OCI-LY1 (cell line): ENCODE measurements around the gene BTBD6.

ENCODE experiments used
- H2AFZ ChIP-seq: fragments of 200-600 bp; sonication (generic), shearing (Covaris generic); 2 replicates; pipeline ENCODE4 v1.6.0; 2014; ENCODE audit warnings: antibody characterized with exemption, mild to moderate bottlenecking, low read length
- H3F3A ChIP-seq: fragments of 200-600 bp; sonication (generic), shearing (Covaris generic); 2 replicates; pipeline ENCODE4 v1.6.0; 2014; ENCODE audit warnings: mild to moderate bottlenecking, antibody characterized with exemption, low read length, moderate library complexity; ENCODE audit not compliant: insufficient read depth
- H3K27ac ChIP-seq: fragments of 200-600 bp; sonication (generic); 2 replicates; pipeline ENCODE4 v1.5.1; 2014; ENCODE audit warnings: low read length, mixed run types, mild to moderate bottlenecking, low read depth; ENCODE audit not compliant: poor library complexity, severe bottlenecking
- H3K27me3 ChIP-seq: fragments of 200-600 bp; sonication (generic); 2 replicates; pipeline ENCODE4 v1.6.0; 2014; ENCODE audit warnings: antibody characterized with exemption, mild to moderate bottlenecking, low read length, moderate library complexity; ENCODE audit not compliant: insufficient read depth
- H3K36me3 ChIP-seq: fragments of 200-600 bp; sonication (generic); 2 replicates; pipeline ENCODE4 v1.6.1; 2014; ENCODE audit warnings: mild to moderate bottlenecking, antibody characterized with exemption, low read length, moderate library complexity, mixed read lengths; ENCODE audit not compliant: insufficient read depth
- H3K4me1 ChIP-seq: fragments of 200-600 bp; sonication (generic); 2 replicates; pipeline ENCODE4 v1.5.1; 2014; ENCODE audit warnings: mild to moderate bottlenecking, low read length, moderate library complexity; ENCODE audit not compliant: insufficient read depth, severe bottlenecking
- H3K4me2 ChIP-seq: fragments of 200-600 bp; sonication (generic), shearing (Covaris generic); 2 replicates; pipeline ENCODE4 v1.6.1; 2014; ENCODE audit warnings: low read length
- H3K4me3 ChIP-seq: fragments of 200-600 bp; sonication (generic); 2 replicates; pipeline ENCODE4 v1.5.1; 2014; ENCODE audit warnings: low read length, low read depth, mild to moderate bottlenecking, mixed read lengths; ENCODE audit not compliant: poor library complexity, severe bottlenecking
- H3K79me2 ChIP-seq: fragments of 200-600 bp; shearing (Covaris generic); 2 replicates; pipeline ENCODE4 v1.6.1; 2016; ENCODE audit warnings: mixed run types, low read length, mixed read lengths; ENCODE audit not compliant: insufficient read depth
- H3K9ac ChIP-seq: fragments of 200-600 bp; sonication (generic), shearing (Covaris generic); 2 replicates; pipeline ENCODE4 v1.6.1; 2014; ENCODE audit warnings: mild to moderate bottlenecking, low read length, mixed read lengths
- H3K9me2 ChIP-seq: fragments of 200-600 bp; sonication (generic), shearing (Covaris generic); 2 replicates; pipeline ENCODE4 v1.6.1; 2014; ENCODE audit warnings: low read depth, mild to moderate bottlenecking, low read length, mixed read lengths
- H3K9me3 ChIP-seq: fragments of 200-600 bp; shearing (Covaris generic); 2 replicates; pipeline ENCODE4 v1.6.1; 2014; ENCODE audit warnings: low read length, mixed read lengths
- H4K20me1 ChIP-seq: fragments of 200-600 bp; sonication (generic), shearing (Covaris generic); 2 replicates; pipeline ENCODE4 v1.6.0; 2016; ENCODE audit warnings: mild to moderate bottlenecking, low read length; ENCODE audit not compliant: insufficient read depth
- EZH2 ChIP-seq: fragments of 200-600 bp; sonication (generic), shearing (Covaris generic); IDR thresholded peaks from 2 replicates; pipeline ENCODE4 v1.8.0; 2017; ENCODE audit warnings: borderline replicate concordance, mixed run types, mild to moderate bottlenecking, antibody characterized with exemption, low read length, moderate library complexity, mixed read lengths
- TF ChIP-seq, protein P1 (sequence below): fragments of 200-600 bp; sonication (generic), shearing (Covaris generic); IDR thresholded peaks from 2 replicates; pipeline ENCODE4 v1.5.1; 2017; ENCODE audit warnings: mild to moderate bottlenecking, antibody characterized with exemption, low read length, moderate library complexity, mixed read lengths

Gene BTBD6

DNA sequence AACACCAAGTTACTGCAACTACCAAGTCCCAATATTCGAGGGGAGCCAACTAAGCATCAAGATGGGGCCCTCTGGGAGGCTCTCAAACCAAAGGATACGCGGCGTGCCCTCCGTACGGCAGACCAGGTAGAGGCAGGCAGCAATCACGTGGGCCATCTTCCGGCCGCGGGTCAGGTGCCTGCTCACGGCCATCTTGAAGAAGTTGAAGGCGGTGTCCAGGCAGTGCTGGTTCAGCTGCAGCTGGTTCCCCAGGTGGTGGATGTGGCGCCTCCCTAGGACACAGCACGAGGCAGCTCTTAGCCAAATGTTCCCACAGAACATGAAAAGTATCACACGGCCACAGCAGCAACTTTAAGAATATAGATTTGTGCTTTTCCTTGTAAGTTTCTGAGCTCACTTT is 24.3 kb downstream of the BTBD6 start:
- H3K9me2 ChIP-seq: no peaks in the 10 kb centered on the region
- H3K9ac ChIP-seq: no peak overlapping the region
- no peaks in the 10 kb centered on the region for H3K9me3 ChIP-seq
- no peaks in the 10 kb centered on the region for H4K20me1 ChIP-seq
- no peaks in the 10 kb centered on the region for H3F3A ChIP-seq
- no peak overlapping the region for H3K4me2 ChIP-seq
- no peak overlapping the region for H2AFZ ChIP-seq
- H3K36me3 ChIP-seq: no peaks in the 10 kb centered on the region
- H3K27ac ChIP-seq: no peak overlapping the region
- H3K27me3 ChIP-seq: 0 out of 2 replicates have a peak, but pooled peaks cover 4% of the 10 kb centered on the region
- no peak overlapping the region for H3K4me3 ChIP-seq
- no peaks in the 10 kb centered on the region for H3K4me1 ChIP-seq
- TF ChIP-seq, protein P1, sequence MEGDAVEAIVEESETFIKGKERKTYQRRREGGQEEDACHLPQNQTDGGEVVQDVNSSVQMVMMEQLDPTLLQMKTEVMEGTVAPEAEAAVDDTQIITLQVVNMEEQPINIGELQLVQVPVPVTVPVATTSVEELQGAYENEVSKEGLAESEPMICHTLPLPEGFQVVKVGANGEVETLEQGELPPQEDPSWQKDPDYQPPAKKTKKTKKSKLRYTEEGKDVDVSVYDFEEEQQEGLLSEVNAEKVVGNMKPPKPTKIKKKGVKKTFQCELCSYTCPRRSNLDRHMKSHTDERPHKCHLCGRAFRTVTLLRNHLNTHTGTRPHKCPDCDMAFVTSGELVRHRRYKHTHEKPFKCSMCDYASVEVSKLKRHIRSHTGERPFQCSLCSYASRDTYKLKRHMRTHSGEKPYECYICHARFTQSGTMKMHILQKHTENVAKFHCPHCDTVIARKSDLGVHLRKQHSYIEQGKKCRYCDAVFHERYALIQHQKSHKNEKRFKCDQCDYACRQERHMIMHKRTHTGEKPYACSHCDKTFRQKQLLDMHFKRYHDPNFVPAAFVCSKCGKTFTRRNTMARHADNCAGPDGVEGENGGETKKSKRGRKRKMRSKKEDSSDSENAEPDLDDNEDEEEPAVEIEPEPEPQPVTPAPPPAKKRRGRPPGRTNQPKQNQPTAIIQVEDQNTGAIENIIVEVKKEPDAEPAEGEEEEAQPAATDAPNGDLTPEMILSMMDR: no peak
- no peak for TF ChIP-seq EZH2
- no peaks in the 10 kb centered on the region for H3K79me2 ChIP-seq

GRCh38 chr14:105273062-105273461 is 24.7 kb downstream of the BTBD6 start:
- TF ChIP-seq, protein P1: no peak
- TF ChIP-seq EZH2: no peak
- no peaks in the 10 kb centered on the region for H3K79me2 ChIP-seq
- no peaks in the 10 kb centered on the region for H3K36me3 ChIP-seq
- H3K9me2 ChIP-seq: no peaks in the 10 kb centered on the region
- no peaks in the 10 kb centered on the region for H3F3A ChIP-seq
- H3K27me3 ChIP-seq: 0 out of 2 replicates have a peak, but pooled peaks cover 4% of the 10 kb centered on the region
- H4K20me1 ChIP-seq: no peaks in the 10 kb centered on the region
- H3K4me2 ChIP-seq: no peak overlapping the region
- H3K4me1 ChIP-seq: no peaks in the 10 kb centered on the region
- no peak overlapping the region for H3K9ac ChIP-seq
- no peak overlapping the region for H2AFZ ChIP-seq
- no peaks in the 10 kb centered on the region for H3K9me3 ChIP-seq
- H3K27ac ChIP-seq: no peak overlapping the region
- H3K4me3 ChIP-seq: no peak overlapping the region

- no peaks in the 10 kb centered on the region for H3F3A ChIP-seq
- no peaks in the 10 kb centered on the region for H3K4me1 ChIP-seq
- H3K4me2 ChIP-seq: no peak overlapping the region
Observed at GRCh38 chr14:105274637-105275036, 26.3 kb downstream of the BTBD6 start.

More at GRCh38 chr14:105274637-105275036, 26.3 kb downstream of the BTBD6 start:
- H3K27ac ChIP-seq: no peak overlapping the region
- TF ChIP-seq EZH2: no peak
- TF ChIP-seq, protein P1: no peak
- no peak overlapping the region for H3K4me3 ChIP-seq
- no peak overlapping the region for H3K9ac ChIP-seq
- no peak overlapping the region for H2AFZ ChIP-seq
- H3K27me3 ChIP-seq: 0 out of 2 replicates have a peak, but pooled peaks cover 4% of the 10 kb centered on the region
- no peaks in the 10 kb centered on the region for H3K9me2 ChIP-seq
- no peaks in the 10 kb centered on the region for H4K20me1 ChIP-seq
- H3K36me3 ChIP-seq: no peaks in the 10 kb centered on the region
- no peaks in the 10 kb centered on the region for H3K79me2 ChIP-seq
- no peaks in the 10 kb centered on the region for H3K9me3 ChIP-seq
